GM19239 (cell line): Measurements from ENCODE around the gene ERP27.
A peak's percentile ranks its signal among the peaks of the same experiment; 100 is the strongest.

Experiments
- DNase-seq: peaks from one replicate; pipeline ENCODE4 v3.0.0; 2011; ENCODE audit warnings: low spot score; ENCODE audit not compliant: insufficient read length
- FAIRE-seq: peaks from 2 replicates; lab custom pipeline; 2011; peaks lifted over from hg19 to GRCh38; lab: Jason Lieb, UNC

The ERP27 gene

DNA sequence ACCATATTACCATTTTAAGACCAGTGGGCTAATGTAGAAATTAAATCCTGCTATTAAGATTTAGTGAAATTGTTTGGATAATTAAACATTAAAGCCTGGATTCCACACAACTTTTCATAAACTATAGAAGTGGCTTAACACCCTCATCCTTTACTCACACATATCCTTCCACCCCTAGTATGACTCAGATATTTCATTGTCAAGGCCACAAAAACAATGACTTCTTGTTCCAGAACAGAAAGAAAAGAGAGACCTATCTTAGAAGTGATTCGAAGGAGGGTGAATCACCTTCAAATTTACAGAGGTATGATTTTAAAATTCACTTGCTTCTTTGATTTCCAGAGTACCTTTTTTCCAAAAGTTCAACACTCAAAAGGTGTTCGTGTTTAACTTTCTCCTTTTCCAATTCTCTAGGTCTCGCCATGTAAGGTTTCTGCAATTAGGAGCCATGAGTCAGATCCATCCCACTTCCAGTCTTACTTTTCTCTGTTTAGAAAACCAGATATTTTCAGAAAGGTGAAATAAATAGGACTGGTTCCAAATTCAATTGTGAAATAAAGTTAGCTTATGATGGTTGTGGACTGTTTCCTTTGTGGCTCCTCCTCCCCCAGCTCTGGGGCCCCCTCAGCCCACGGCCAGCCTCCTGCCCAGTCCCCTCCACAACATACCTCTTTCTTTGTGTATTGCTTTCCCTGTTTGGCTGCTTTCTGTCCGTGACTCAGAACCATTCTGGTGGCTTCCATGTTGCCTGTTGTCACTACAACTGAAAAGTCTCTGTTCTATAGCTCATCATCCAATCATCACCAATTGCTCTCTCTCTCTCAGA, 28.0 kb downstream of the ERP27 start:
- DNase-seq: no peak
- no peak for FAIRE-seq

DNA sequence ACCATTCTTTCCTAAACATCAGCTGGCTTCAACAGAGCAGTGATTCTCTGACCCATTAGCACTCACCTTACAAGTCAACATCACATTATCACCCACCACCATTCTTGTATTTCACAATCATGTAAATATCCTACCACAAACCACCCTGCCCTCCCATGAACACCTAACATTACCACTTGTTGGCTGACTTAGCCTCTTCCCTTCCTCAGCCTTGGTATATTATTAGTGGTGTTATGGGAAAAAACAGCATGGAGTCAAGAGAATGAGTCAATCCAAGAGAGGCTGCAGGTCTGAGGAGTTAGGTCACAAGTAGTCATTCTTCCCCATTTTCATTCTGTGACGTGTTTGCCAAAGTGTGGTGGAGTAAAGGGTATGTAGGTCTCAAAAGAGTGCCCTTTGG, 30.4 kb downstream of the ERP27 start:
- FAIRE-seq (no peak), DNase-seq (no peak)

DNA sequence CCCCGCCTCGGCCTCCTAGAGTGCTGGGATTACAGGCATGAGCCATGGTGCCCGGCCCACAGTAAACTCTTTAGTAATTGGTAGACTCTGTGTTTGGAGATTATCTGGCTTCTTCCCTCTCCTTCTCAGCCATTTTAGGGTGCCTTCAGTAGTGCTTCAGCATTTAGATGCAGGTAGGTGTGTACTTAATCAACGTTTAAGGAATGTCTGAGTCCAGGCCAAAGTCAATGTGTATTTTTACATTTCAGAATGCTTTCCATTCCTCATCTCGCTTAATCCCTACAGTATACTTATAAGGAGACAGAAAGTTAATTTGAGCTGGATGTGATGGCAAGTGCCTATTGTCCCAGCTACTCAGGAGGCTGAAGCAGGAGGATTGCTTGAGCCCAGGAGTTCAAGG, 32.2 kb downstream of the ERP27 start:
- DNase-seq (no peak), FAIRE-seq (no peak)

DNA sequence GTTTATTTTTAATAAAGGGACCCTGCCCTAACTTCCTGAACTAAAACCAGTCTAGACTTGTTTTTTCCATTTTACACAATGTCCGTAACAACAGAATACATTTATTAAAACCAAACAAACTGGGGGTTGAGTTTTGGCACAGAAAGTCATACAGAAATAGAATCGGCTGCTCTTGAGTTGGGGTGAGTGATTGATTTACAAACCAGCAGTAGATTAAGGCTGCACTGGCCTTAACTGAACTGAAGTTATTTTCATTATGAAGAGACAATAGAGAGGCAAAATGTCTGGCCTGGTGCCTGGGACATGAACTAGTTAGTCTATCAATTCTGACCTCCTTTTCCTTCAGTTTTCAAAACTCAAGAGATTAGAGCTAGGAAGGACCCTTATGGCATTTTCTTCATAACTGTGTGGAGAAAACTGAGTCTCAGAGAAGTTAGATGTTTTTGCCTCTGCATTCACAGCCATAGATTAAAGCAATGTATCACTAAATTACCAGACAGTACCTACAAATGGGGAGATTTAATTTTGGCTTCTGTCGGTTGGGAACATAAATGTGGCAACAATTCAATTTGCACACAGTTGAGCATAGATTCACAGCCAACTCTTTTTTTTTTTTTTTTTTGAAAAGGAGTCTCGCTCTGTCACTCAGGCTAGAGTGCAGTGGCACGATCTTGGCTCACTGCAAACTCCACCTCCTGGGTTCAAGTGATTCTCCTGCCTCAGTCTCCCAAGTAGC, 32.9 kb downstream of the ERP27 start:
- DNase-seq (no peak), FAIRE-seq (no peak)

DNA sequence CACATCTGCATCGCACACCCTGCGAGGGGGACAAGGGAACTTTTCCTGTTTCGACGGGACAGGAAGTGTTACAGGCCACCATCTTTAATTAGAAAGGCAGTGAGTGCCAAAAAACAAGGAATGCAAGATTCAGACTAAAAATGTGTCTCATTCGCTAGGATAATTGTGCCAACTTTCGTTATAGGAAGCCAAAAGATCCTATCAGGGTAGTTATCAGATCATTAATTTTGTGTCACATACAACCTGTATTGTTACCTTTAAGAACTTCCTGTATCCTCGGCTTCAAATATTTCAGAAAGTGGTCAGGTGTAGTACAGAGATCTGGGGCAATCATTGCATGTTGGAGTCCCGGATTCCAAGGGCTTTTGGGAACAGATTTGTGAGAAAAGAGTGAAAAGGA, 33.5 kb downstream of the ERP27 start:
- DNase-seq (no peak), FAIRE-seq (no peak)

DNA sequence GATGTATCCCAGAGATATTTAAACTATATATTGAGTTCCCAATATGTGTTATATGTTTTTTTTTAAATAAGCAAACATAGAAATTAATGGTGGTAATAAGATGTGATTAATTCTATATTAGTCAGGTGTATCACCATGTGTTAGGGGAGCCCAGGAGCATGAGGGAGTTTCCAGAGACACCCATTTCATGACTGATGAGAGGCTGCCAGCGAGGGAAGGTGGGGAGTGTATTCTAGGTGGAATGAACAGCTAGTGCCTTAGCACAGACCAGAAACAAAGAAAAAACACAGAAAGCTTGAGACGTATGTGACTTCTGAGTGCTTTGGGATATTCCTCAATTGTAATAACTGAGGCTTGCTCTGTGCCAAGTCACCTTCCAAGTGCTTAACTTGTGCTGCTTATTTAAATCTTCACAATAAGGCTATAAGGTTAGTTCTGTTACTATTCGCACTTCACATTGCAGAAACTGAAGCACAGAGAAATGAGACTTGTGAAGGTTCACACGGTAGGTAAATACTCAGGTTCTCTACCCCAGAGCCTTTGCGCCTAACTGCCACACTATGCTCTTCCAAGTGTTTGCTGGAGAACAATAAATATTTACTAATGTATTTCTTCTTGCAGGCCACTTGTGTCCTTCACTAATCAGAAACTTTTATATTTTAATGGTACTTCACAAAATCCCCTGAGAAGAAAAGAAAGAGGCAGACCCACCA, 34.8 kb downstream of the ERP27 start:
- DNase-seq (no peak), FAIRE-seq (no peak)

DNA sequence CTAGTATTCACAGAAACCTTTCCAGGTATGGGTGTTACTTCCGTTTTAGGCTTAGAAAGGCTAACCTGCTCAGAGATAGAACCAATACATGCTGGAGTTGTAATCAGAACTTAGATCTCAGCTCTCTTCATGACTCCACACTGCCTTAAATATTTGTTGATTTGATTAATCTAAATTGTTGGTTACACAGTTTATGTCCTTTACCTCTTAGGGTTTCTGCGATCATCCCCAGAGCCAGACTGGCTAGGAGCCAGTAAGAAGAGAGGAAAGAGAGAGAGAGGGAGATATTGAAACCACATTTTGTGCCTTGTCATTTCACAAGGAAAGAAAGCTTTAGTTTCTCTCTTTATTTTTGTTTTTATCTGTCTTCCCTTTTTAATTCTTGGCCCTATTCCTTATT, 35.9 kb downstream of the ERP27 start:
- DNase-seq: no peak
- FAIRE-seq: no peak

DNA sequence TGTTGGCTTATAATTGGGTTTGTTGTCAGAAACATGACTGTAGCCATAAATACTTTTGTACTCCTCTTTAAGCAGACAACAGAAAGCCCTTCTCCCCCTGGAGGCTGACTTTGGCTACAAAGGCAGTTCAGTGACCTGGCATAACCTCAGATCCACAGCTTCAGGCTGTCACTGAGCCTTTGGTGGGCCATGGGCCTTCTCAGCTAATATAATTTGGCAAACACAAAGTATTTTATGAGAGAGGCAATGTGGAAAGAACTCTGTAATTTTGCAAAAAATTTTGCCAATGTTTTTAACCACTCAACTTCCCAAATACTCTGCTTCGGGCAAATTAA, 37.1 kb downstream of the ERP27 start:
- FAIRE-seq: no peak
- no peak for DNase-seq

DNA sequence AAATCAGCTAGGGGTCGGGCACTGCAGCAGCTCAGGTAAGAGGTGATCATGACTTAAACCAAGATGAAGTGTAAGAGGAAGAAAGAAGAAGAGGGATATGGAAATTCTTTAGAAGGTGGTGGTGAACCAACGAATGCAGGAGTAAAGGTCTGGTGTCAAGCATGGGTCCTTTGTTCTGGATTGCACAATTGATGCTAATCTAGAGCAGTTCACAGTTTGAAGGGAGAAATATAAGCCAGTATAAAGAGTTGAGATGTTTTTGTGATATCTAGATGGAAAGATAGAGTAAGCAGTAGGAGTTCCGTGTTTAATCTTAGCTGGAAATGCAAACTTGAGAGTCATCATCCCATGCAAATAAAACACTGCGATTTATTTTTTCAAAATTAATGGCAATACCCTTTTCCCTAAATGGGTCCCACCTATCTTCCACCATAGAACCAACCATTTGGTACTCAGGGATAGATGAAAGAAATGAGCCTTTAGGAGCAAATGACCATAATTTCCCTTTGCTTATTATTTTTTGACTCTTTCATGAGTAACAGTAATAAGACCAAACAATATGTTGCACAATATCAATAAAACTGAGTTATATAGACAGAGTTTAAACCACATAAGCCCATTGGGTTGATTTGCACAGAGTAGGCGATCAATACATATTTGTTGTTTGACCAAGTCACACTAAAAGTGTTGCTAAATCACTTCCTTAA, 37.7 kb downstream of the ERP27 start:
- DNase-seq (no peak), FAIRE-seq (no peak)

DNA sequence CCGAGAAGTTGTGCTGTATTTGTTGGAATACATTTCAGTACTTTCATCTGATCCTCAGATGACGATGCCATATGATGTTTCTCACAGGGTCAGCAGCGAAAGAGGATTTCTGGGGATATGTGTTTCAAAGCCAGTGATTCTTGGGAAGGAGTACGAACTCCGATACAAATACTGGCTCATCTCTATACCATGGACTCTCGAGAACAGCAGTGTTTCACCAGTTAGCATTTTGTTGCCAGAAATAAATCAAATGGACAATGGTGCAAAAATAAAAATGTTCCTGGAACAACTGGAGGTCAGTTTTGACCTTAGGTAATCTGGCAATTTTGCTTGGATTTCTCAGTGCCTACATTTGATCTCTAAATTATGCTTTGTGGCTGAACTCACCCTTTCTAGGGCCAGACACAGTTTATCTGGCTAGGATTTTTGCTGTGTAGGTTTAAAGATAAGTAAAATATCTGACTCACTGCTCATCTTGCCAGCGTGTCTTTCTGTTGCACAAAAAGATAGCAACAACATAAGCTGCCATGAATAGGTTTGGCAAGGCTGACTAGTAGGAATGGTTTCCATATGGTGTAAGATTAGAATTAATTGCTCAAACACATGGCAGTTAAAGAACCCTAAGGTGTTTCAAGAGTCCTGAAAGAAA, 41.7 kb downstream of the ERP27 start:
- DNase-seq: no peak
- FAIRE-seq: no peak

DNA sequence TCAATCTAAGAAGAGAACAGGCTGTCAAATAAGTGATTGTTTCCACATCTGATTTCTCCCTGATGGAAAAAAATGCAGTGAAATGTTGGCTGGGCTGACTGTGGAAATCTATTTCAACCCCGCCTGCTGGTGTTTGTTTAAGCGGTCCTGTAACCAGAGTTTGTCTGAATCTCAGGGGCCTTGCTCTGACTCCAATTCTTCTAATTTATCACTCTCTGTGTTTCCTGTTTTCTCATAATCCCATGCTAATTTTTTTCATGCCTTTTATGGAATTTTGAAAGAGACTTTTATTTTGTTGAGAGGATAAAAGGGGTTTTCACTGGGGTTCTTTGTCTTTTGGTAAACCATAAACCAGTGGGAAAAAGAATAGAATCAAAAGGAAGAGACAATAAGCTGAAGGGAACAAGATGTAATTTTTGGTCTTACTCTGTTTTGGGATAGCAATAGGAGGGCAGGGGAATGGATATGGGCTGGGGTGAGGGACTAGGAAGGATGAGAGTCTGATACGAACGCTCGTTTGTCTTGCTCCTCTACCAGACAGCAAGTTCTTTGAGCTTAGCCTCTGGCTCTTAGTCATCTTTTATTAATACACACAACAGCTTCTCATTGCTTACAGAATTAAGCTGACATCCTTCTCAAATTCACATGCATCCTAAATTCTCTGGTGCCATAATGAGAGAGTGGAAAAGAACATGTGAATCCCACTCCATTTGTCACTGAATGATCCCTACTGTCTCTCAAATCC, 44.7 kb downstream of the ERP27 start:
- DNase-seq (no peak), FAIRE-seq (peak; percentile 37)

DNA sequence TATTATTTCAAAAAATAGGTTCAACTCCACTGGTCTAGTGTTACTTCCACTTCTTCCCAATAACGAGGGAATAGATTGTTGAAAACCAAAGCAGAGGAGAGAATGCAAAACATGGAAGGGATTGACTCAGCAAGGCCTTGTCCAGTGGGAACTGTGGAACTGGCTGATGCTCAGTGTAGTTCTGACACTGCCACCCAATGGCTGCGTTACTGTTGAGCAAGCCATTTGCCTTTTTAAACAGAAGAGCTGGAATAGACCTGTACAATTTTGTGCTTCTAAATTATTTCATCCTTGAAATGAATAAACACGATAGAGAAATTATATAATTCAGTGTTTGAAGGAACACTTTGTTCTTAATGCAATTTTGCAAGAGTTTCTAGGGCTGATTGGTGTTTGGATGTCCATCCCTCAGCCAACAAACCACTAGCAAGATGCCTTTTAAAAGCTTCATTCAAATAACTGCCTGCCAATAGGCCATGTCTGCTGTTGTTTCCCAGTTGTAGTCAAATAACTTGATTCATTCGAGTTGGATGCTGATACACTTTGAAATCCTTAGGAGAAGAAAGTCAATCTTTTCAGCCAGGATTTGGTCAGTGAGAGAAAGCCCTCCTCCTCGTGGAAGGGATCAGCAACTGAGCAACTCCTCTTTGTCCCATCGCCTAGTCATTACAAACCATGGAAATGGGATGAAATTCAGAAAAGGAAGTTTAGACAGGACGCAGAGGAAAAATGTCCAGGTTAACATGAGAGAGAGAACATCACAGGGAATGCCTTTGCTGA, 45.4 kb downstream of the ERP27 start:
- FAIRE-seq (no peak), DNase-seq (no peak)

DNA sequence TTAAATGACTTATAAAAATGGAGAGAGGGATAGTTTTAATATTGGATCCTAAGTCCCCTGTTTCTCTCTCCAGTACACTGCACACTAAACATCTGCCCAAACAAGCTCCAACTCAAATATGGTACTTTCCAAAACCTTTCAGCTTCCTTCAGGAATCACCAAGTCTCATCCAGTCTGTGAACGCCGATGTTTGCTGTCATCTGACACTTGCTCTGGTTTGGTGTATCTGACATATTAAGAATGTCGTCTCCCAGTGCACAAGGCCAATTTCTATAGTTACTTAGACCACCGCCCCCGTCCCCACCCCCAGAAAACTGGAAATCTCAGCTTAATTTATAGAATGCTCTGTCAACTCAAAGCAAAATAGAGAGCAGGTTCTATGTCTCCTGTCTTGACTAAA, 47.6 kb downstream of the ERP27 start:
- DNase-seq (no peak), FAIRE-seq (no peak)

DNA sequence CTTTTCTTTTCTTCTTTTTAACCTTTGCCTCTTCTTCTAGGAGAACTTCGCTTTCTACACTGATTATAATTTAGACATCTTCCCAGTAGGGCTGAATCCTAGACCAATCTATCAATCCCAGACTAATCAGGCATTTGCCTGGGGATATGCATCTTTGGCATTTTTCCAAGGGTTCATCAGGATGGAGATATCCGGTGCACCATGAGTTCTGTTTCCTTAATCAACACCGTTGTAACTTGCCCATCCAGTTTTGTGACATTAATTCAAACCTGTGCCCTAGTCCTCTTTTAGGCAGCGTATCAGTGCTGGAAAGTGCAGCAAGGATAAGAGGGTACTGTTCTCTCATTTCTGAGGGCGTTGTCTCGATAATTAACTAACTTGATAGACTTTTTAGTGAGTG, 52.1 kb downstream of the ERP27 start:
- DNase-seq: no peak
- FAIRE-seq: no peak

DNA sequence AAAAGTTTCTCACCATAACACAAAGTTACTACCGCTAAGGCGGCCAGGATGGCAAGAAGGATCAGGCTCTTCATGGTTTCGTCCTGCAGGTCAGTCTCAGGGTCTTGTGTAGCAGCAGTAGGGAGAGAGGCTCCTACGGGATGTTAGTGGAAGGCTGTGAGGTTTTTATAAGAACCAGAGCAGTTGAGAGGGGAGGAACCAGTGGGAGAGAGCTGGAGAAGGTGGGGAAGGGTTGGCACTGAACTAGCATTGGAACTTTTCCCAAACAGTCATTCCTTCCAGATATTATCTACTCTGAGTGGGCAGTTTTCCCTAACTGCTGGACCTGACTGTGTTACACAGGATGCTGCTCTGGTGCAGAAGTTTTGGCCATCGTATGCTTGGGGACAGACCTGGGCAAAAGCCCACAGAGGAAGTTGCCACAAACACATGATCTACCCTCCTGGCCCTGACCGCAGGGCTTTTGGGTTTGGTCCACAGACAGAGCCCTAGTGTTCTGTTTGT, 52.6 kb downstream of the ERP27 start, which contains the start of gene MGP:
Gene MGP, minus strand, starts transcription at position 137 of the 504 bp plus-strand sequence. Its CDS starts 63 bp downstream, at position 74.
- FAIRE-seq (no peak), DNase-seq (no peak)

DNA sequence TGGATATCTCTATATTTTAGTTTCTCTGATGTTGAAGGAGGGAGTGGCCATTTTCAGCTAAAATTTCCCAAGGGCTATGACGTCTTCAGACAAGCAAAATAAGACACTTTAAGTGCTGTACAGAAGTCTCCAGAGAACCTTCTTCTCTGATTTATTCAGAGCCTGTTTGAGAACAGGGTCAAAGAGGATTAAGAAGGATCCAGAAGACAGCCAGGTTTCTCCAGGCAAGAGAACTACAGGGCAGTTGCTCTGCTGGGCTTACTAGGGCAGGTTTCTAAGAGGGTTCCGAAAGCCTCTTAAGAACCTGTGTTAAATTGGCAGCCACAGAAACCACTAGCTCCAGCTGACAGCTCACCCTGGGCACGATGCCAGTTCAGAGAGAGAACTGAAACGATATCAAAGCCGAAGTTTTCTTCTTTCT, 53.9 kb downstream of the ERP27 start:
- DNase-seq (peak; percentile 7), FAIRE-seq (peak; percentile 84)

DNA sequence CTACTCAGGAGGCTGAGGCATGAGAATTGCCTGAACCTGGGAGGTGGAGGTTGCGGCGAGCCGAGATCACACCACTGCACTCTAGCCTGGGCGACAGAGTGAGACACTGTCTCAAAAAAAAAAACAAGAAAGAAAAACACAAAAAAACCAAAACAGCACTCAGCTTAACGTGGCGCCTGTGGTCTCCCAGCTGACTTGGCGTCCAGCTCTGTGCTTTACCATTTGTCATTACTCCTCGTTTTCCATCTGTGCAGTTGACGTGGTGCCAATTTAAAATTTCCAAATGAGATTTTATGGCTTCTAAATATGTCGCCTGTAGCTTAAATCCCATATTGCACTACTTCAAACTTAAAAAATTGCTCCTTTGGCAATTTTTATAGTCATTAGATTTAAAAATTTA, 54.7 kb downstream of the ERP27 start:
- FAIRE-seq: no peak
- no peak for DNase-seq

DNA sequence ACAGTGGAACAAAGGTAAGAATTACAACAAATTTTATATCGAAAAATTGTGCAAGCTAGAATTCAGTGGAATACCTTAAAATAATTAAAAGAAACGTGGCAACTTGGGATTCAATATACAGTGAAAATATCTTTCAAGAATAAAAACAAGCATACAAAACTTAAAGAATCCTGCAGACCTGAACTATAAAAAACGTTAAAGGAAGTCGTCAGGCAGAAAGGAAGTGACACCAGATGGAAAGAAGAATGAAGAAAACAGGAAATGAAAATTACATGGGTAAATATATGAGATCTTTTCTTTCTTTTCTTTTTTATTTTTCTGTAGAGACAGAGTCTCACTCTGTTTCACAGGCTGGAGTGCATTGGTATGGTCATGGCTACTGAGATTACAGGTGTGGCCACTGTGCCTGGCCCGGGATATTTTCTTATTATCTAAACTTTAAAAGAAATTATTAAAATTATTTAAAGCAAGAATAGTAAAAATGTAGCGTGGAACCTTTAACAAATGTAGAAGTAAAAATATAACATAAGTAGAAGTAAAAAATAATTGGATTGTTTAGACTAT, 57.4 kb downstream of the ERP27 start:
- FAIRE-seq: no peak
- DNase-seq: no peak
